Heart right ventricle (tissue), 16 donors: Measurements from ENCODE around the gene AMPD2. TPM values are rescaled to one million over a fixed set of nuclear protein-coding genes. Genes with fewer than 3 reads are reported as not detected.

ENCODE experiments used
- ATAC-seq, 8 donors: fragments of 200-7000 bp; cut with Tn5 transposase; one replicate each; pipeline ENCODE4 v1.9.1; 2020; ENCODE audit warnings: mild to moderate bottlenecking in 8 of 8, moderate library complexity in 8 of 8, moderate number of reproducible peaks in 1 of 8
- DNase-seq, 2 donors: peaks; one replicate each; pipeline ENCODE4 v3.0.0-alpha.2; 2020
- H3K27ac ChIP-seq, 10 donors: fragments of 200-600 bp; sonication (generic) in 2 of 10; one replicate each; pipeline versions ENCODE4 v1.5.0 to v1.8.0; 2020 to 2022; ENCODE audit warnings: mild to moderate bottlenecking in 3 of 10
- H3K27me3 ChIP-seq, 7 donors: fragments of 200-600 bp; one replicate each; pipeline ENCODE4 v1.8.0; 2021 to 2022; ENCODE audit warnings: mild to moderate bottlenecking in 2 of 7
- H3K36me3 ChIP-seq, 9 donors: fragments of 200-600 bp; sonication (generic) in 1 of 9; one replicate each; pipeline versions ENCODE4 v1.5.0 to v1.8.0; 2020 to 2022; ENCODE audit warnings: mild to moderate bottlenecking in 2 of 9
- H3K4me1 ChIP-seq, 9 donors: fragments of 200-600 bp; sonication (generic) in 1 of 9; one replicate each; pipeline versions ENCODE4 v1.5.0 to v1.8.0; 2020 to 2022; ENCODE audit warnings: mild to moderate bottlenecking in 4 of 9
- H3K4me3 ChIP-seq, 10 donors: fragments of 200-600 bp; sonication (generic) in 2 of 10; one replicate each; pipeline versions ENCODE4 v1.5.0 to v1.8.0; 2020 to 2022; ENCODE audit warnings: mild to moderate bottlenecking in 7 of 10, moderate library complexity in 2 of 10
- H3K9me3 ChIP-seq, 11 donors: fragments of 200-600 bp in 10 of 11; sonication (generic) in 2 of 11; one replicate each; pipeline versions ENCODE4 v1.5.0 to v1.8.0; 2013 to 2022; ENCODE audit warnings: mild to moderate bottlenecking in 2 of 11, control low read depth in 1 of 11, moderate library complexity in 1 of 11
- WGBS, 2 donors: extraction: QIAGEN DNeasy Blood & Tissue Kit; methylation state at CpG; one replicate each; pipeline ENCODE4 v1.1.7; 2013; ENCODE audit warnings: inconsistent platforms in 1 of 2; 5-methylcytosine and 5-hydroxymethylcytosine counted together
- intact Hi-C, 10 donors: fragments of 100-400 bp; cut with DNase I; formaldehyde crosslinking; loops; one replicate each; pipeline versions ENCODE4 v1.11.1 to v1.14.2; 2022
- polyA plus RNA-seq, 2 donors: library from polyadenylated mRNA; stranded (reverse); fragments of 200-250 nt; gene quantifications; one replicate each; pipeline ENCODE4 v1.2.3, GENCODE V29; 2013
- total RNA-seq, 10 donors: library from RNA; stranded (reverse); fragmentation: NEBNext Ultra II Directional in 3 of 10; extraction: Animal tissue kit (Norgen Biotek cat#: 25700) in 3 of 10; gene quantifications; one replicate each; pipeline versions ENCODE4 v1.2.1 to v1.2.4, GENCODE V29; 2021 to 2023
- TF ChIP-seq, protein P1 (sequence below), 9 donors: fragments of 200-600 bp; sonication (generic) in 2 of 9; IDR thresholded peaks; one replicate each; pipeline versions ENCODE4 v1.5.0 to v1.8.0; 2021 to 2022; ENCODE audit warnings: antibody characterized with exemption in 9 of 9, mild to moderate bottlenecking in 5 of 9, moderate library complexity in 1 of 9
- donor health status: Arrhythmogenic right ventricular cardiomyopathy.
- donor health status: ischemic (EF 13 %, LVEDD 7.1; RV severe dilation, severe dysfunction).
- donor health status: healthy with polysubstance abuse.
- donor health status: DM: no; HTN: yes; CAD: no.
- donor health status: DM: no; HTN: no; CAD: no.
- donor health status: ischemic (EF 25% LVEDD 6.9; RV normal size, moderate dysfunction).
- donor health status: ischemic (EF 25% LVEDD 5.7; RV mildly dilated, moderate dysfunction).
- donor health status: healthy.
- donor health status: DM: yes; HTN: yes; CAD: no.
- donor health status: Ischemic cardiomyopathy.
- donor health status: ischemic (EF 35%, LVEDD 5.7; RV mildly dilated, moderate dysfunction).
- donor health status: nonischemic (EF 11% LVEDD 7.7; RV severe dilation, severe dysfunction).
- donor health status: DM: yes; HTN: yes; CAD: no.
- donor health status: PGD.
- donor health status: ischemic (EF 29% LVEDD 5.4; RV normal size, mild dysfunction).
- donor health status: nonischemic (EF 23%, LVEDD 6.1; RV moderate dilation, normal function).

The AMPD2 gene
- total and polyA plus RNA-seq, 12 donors = 6.4 to 18.2 (median 11.5) TPM

DNA sequence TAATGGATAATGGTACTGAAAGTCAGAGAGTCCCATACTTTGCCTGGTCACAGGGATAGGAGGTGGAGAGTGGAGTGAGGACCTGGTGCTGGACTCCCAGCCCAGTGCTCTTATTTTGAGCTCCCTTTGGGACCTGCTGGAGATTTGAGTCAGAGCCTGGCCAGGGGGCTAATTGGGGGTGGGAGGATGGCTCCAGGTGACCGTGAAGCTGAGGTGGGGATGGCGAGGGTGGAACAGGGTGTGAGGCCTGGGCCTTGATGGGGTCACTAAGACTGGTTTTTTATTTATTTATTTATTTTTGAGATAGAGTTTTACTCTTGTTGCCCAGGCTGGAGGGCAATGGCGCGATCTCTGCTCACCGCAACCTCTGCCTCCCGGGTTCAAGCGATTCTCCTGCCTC, 17.8 kb downstream of the AMPD2 start:
- no peaks in the 10 kb centered on the region for H3K36me3 ChIP-seq
- TF ChIP-seq, protein P1, sequence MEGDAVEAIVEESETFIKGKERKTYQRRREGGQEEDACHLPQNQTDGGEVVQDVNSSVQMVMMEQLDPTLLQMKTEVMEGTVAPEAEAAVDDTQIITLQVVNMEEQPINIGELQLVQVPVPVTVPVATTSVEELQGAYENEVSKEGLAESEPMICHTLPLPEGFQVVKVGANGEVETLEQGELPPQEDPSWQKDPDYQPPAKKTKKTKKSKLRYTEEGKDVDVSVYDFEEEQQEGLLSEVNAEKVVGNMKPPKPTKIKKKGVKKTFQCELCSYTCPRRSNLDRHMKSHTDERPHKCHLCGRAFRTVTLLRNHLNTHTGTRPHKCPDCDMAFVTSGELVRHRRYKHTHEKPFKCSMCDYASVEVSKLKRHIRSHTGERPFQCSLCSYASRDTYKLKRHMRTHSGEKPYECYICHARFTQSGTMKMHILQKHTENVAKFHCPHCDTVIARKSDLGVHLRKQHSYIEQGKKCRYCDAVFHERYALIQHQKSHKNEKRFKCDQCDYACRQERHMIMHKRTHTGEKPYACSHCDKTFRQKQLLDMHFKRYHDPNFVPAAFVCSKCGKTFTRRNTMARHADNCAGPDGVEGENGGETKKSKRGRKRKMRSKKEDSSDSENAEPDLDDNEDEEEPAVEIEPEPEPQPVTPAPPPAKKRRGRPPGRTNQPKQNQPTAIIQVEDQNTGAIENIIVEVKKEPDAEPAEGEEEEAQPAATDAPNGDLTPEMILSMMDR (IDR thresholded peaks at IDR 0.05) = no peak
- no peak overlapping the region for H3K4me3 ChIP-seq
- no peak overlapping the region for H3K27ac ChIP-seq
- H3K27me3 ChIP-seq = no peaks in the 10 kb centered on the region
- intact Hi-C loops = loop anchor here in 2 of 10 donors (10.0 kb wide), 1 partner anchor 347 kb away; the partner anchor contains the start of gene AHCYL1 (in 2 of the 2)
- no peak for ATAC-seq
- 95 to 96% methylated on average over 7 of the region's 7 CpGs for WGBS, 2 donors
- H3K4me1 ChIP-seq = peaks cover 2 to 20% (median 12%) of the 10 kb centered on the region in 9 donors
- DNase-seq = no peak
- no peaks in the 10 kb centered on the region for H3K9me3 ChIP-seq

DNA sequence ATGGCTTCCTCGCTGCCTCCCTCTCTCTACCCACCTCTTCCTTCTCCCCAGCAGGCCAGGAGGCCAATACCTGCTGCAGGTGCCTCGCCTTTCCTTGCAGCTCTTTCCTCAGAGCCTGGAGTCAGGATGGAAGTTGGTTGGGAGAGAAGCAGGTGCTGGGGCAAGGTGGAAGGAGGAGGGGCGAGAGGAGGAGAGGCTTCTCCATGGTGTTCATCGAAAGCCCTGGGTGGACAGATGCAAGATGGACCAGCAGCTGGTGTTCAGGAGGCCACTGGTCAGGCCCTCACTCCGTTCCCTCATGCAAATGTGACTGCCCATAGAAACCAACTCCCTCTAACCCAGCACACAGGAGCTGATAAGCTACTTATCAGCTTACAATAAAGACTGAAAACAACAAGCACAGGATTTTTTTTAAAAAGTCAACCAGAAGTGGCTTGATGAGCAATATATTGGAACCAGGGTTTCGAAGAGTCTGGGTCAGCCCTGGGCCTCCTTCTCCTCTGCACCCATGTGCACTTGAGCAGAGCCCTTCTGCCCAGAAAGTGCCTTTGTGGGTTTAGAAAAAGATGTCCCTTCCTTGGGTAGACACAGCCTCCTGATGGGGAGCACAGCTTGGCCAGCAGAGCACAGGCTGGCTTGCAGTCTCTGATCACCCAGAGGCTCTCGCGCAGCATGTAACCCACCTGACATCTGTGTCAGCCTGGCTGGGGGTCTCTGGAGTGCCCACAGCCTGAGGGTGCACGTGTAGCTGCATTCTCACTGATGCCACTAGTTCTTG, 19.6 kb downstream of the AMPD2 start:
- intact Hi-C loops = loop anchor here in 2 of 10 donors (10.0 kb wide), 1 partner anchor 346 kb away; the partner anchor contains the start of gene AHCYL1 (in 2 of the 2)
- WGBS, 2 donors = 80 to 91% methylated on average over 9 of the region's 9 CpGs

DNA sequence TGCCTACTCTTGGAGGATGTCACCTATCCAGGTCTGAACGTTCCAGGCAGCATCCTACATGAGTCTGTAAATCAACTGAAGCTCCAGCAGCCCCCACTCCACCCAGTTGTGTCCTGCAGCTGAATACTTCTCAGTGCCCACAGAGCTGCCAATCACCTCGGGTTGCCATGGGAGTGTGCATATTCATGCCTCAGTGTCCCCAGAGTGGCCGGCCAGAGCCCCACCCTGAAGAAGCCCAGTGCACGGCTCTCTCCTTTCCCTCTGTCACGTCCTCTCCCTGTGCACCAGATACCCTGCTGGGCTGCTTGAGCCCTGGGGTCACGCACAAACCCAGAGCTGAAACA, 20.2 kb downstream of the AMPD2 start:
- DNase-seq (no peak), ATAC-seq (no peak)
- TF ChIP-seq, protein P1 (IDR thresholded peaks at IDR 0.05) = no peak
- no peaks in the 10 kb centered on the region for H3K9me3 ChIP-seq
- H3K4me1 ChIP-seq = peaks cover 2 to 25% (median 18%) of the 10 kb centered on the region in 9 donors
- intact Hi-C loops = loop anchor here in 8 of 10 donors (2.0 to 10.0 kb wide), 5 partner anchors 47 to 345 kb away; partner anchors contain the start of genes GSTM1 (in 4 of the 8), AHCYL1 (in 3 of the 8) and GNAI3 (in 3 of the 8)
- 43 to 53% methylated on average over 6 of the region's 6 CpGs for WGBS, 2 donors
- no peaks in the 10 kb centered on the region for H3K27me3 ChIP-seq
- no peak overlapping the region for H3K4me3 ChIP-seq
- no peaks in the 10 kb centered on the region for H3K36me3 ChIP-seq
- no peak overlapping the region for H3K27ac ChIP-seq

More for the DNA sequence above, 19.6 kb downstream of the AMPD2 start:
- H3K4me3 ChIP-seq = no peak overlapping the region
- ATAC-seq (no peak), DNase-seq (no peak)
- H3K27me3 ChIP-seq = no peaks in the 10 kb centered on the region
- TF ChIP-seq, protein P1 (IDR thresholded peaks at IDR 0.05) = no peak
- H3K36me3 ChIP-seq = no peaks in the 10 kb centered on the region
- no peak overlapping the region for H3K27ac ChIP-seq
- H3K4me1 ChIP-seq = peaks cover 2 to 25% (median 18%) of the 10 kb centered on the region in 9 donors
- no peaks in the 10 kb centered on the region for H3K9me3 ChIP-seq

DNA sequence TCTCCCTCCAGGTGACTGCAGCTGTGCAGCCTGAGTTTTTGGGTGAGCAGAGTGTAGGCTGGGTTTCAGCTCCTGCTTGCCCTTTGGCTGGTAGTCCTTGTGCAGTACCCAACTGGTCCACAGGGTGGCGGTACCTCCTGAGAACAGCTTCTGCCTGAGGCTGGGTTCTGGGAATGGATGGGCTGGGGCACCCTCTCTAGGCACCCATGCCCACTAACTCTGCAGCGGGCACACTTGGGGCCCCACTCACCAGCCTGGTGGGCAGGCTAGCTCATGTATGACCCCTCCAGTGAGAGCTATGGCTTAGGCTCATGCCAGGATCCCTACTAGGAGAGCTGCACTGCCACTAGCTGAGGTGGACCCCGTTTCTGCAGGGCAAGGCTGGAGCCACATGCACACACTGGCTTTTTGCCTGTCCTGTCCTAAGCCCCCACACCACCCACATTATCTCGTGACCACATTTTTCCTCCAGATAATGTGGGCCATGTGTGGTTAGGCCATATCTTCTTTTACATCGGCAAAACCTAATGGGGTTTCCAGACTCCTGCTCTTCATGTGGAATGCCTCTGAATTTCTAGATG, 20.7 kb downstream of the AMPD2 start:
- TF ChIP-seq, protein P1 (IDR thresholded peaks at IDR 0.05) = peak; percentile 83 to 99 (median 96)
- DNase-seq (peak; percentile 83 to 87), ATAC-seq (peak; percentile 59 to 77 (median 68))
- H3K4me3 ChIP-seq = no peak overlapping the region
- H3K9me3 ChIP-seq = no peaks in the 10 kb centered on the region
- no peaks in the 10 kb centered on the region for H3K27me3 ChIP-seq
- WGBS, 2 donors = 40% methylated on average over 5 of the region's 5 CpGs
- H3K36me3 ChIP-seq = no peaks in the 10 kb centered on the region
- intact Hi-C loops = loop anchor here in 8 of 10 donors (2.0 to 10.0 kb wide), 5 partner anchors 47 to 344 kb away; partner anchors contain the start of genes GSTM1 (in 4 of the 8), GNAI3 (in 3 of the 8) and AHCYL1 (in 1 of the 8)
- H3K4me1 ChIP-seq = peaks cover 2 to 25% (median 18%) of the 10 kb centered on the region in 9 donors
- no peak overlapping the region for H3K27ac ChIP-seq
